Stimulated activated CD4-positive, alpha-beta T cell treated with anti-CD3 and anti-CD28 coated beads, Interleukin-2, amount 100 ng/mL, for 48 hours (primary cell): ENCODE measurements around the gene GCSAM.

Source experiments
- DNase-seq, 2 donors: peaks; one replicate each; pipeline ENCODE4 v3.0.0-alpha.2; 2020

GCSAM gene

DNA sequence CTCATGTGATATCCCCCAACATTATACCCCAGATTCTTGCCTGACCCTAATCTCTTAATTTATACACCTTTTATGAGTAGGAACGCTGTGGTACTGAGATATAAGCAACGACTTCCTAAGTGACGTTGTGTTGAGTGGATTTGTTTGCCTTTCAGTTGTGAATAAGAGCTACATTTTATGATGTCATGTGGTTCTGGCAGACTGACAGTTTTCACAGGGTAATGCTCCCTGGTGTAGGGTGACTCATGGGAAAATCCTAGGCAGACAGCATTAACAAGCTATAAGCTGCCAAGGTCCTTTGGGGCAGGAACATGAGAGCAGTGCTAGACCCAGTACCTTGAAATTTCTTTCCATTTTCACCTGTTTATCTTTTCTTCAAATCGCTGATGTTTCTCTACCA, 35.7 kb downstream of the GCSAM start:
- no peak for DNase-seq

DNA sequence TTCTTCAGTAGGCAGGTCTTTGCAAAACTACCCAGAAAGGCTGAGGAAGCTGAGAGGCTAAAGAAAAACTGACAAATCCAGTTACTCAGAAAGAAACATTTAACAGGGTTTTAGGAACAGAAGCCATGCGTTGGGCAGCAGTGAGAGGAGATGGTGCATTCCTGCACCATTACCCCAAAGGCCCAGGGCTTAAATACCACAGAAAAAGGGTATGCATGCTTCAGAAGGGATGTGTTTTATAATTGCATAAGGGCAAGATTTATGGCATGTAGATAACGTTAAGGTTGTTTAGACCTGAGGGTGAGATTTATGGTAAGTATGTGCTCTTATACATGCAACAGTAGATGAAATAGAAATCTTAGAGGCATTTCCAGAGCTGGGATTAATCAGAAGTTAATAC, 36.9 kb downstream of the GCSAM start:
- DNase-seq: no peak

DNA sequence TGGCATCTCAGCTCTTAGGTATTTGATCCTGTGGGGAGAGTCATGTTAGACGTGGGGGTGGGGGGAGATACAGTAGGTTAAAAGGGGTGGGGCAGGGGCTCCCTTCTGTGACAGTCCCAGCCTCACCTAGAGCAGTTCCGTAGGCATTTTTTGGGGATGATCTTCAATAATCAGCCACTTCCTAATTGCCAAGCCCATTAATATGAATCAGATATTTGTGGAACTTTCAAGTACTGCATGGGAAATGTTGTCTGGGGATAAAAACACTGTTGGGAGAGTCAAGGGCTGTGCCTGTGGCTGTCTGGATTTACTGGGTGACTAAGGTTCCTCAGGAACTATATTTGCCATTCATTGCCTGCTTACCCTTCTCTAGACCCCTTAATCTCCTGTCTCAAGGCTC, 37.3 kb downstream of the GCSAM start:
- DNase-seq: no peak

DNA sequence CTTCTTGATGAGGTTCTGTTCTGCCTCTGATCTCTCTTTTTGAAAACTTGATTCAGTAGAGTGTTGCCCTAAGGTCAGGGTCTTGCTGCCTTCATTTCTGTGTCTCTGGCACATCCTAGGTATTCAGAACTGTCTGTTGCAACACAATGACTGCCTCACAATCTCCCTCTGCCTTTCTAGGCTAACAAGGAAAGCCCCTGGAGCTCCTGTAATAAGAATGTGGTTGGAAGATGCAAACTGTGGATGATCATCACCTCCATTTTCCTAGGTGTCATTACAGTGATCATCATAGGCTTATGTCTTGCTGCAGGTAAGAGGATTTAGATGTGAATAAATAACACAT, 39.9 kb downstream of the GCSAM start:
- DNase-seq: no peak

DNA sequence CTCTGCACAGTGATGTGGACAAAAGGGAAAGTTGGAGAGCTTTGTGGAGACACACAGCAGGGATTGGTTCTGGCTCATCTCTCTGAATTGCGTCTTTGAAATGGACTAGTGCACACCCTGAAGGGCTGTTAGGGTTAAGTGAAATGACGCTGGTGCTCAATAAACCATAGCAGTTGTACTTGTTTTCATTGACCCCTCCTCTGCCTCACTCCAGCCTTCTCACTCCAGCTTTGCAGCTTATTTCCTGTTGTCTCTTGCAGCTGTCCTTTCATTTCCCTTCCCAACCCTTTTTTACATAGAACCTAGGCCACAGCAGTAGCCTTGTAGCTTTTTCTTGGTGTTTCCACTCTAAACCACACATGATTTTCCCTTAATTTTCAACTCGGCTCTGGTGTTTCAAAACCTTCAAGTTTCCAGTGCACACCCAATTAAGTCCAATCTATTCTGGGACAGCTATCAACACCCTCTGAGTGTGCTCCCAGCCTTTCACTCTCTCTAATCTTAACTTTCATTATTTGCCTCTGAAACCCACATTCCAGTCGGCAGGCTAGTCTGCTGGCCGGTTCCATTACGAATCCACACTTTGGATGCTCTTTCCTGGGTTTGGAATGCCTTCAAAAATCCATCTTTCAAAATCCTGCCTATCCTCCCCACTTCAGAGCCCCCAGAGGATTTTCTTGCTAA, 40.4 kb downstream of the GCSAM start:
- no peak for DNase-seq

DNA sequence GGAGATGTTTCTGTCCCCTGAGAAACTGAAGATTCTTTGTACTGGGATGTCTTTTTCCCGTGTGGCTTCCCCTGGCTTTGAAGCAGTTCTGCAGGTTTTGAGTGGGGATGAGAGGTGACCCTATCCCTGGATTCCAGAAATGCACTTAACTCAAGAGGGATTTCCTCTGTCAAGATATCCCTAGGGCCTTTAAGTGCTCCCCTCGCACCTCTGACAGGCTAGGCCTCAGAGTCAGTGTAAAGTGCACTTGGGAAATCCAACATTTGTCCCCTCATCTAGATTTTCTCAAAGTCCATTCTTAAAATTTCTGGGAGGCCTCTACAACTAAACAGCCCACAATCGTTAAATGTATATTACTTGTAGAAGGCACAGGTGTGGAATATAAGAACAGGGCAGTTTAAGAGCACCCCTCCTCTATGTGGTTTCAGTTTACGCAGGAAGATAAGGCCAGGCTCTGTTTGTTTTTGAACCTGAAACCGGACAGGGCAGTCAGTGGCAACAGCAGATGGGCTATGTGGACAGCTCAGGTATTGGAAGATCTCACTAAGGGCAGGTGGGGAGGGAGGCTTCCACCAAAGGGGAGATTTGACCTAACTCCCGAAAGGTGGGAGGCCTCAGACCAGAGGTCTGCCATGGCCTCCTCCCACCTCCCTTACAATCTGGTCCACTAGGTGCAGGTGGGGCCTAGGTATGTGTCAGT, 42.0 kb downstream of the GCSAM start:
- DNase-seq: no peak

DNA sequence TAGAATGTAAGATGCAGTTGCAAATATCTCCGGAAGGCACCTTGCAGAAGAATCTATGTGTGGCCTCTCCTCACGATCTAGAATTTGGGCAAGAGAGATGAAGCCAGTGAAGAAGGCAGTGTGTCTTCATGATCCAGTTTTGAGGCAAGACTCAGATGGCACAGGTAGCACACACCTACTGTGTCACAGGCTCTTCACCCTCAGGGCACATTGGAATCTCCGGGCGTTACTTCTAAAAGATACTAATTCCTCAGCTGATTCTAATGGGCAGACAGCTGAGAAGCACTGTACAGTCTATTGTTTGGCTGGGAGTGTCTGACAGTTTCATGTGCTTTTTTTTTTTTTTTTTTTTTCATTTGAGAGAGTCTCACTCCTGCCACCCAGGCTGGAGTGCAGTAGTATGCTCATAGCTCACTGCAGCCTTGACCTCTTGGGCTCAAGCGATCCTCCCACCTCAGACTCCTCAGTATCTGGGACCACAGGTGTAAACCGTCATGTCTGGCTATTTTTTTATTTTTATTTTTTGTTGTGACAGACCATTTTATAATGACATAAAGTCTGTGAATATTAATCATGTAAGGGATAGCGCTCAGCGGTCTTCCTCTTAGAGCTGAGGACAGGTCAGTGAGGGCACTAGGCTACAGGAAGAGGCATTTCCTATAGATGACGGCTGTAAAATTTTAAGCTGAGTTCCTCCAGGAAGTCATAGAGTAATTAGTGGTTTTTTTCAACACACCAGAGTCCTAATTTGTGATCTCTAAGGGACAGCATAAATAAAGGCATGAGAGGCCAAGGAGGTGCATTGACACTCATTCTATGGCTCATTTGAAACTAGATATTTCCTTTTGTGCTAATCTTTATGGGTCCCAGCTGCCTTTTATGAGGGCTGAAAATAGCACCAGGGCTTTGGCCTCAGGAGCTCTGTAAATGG, 42.8 kb downstream of the GCSAM start:
- no peak for DNase-seq

DNA sequence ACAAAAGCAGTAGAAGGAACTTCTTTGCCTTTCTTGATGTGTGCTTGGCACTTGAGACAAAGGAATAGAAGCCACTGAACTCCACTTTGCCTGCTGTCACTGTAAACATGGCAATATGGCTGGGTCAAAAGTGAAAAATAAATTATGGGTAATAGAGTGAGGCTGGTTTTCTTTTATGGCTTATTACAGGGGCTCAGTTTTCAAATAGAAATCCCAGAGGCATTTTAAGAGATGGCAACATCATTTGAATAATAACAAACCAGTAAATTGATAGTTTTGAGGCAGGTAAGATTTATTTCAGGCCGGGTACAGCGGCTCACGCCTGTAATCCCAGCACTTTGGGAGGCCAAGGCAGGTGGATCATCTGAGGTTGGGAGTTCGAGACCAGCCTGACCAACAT, 44.1 kb downstream of the GCSAM start:
- DNase-seq: no peak

DNA sequence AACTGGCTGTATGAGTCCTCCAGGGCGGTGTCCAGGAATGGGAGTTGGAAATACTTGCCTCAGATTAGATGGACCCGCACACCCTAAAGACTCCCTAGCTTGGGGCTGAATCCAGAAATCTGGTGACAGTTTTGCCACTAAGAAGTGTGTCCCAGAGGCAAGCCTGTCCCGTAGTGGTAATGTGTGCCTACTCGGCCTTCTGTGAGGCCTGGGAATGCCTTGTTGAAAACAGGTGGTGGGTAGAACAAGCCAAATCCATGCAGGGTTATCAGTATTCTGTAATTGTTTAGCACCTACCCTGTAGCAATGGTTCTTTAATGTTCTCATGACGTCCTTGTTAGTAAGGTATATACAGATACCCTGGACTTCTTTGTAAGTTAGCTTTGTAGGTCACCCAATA, 45.3 kb downstream of the GCSAM start:
- no peak for DNase-seq

DNA sequence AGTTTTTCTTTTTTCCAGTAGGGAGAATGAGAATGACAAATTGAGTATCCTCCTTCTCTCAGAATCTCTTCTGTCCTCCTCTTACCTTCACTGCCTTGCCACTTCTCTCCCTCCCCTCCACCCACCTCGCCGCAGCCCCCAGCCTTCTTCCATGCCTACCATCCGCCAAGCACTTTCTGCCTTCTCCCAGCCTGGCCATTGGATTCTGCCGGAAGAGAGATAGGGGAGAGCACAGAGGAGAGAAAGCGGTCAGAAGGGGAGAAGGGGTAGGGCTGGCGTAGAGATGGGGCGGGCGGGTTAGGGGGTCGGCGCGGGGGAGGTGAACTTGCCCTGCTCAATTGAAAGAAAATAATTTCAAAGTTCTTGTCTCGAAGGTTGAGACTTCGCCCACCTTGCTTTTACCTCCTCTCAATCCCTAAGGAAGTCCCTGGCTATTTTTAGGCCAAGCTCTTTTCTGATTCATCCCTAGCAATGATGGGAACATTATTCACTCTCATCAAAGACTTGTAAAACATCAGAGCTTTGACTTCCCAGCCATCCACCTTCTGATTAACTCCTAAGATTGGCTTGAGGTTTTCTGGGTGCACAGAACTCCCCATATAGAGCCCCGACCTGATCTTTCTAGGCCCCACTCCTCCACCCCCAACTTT, 46.0 kb downstream of the GCSAM start:
- no peak for DNase-seq

DNA sequence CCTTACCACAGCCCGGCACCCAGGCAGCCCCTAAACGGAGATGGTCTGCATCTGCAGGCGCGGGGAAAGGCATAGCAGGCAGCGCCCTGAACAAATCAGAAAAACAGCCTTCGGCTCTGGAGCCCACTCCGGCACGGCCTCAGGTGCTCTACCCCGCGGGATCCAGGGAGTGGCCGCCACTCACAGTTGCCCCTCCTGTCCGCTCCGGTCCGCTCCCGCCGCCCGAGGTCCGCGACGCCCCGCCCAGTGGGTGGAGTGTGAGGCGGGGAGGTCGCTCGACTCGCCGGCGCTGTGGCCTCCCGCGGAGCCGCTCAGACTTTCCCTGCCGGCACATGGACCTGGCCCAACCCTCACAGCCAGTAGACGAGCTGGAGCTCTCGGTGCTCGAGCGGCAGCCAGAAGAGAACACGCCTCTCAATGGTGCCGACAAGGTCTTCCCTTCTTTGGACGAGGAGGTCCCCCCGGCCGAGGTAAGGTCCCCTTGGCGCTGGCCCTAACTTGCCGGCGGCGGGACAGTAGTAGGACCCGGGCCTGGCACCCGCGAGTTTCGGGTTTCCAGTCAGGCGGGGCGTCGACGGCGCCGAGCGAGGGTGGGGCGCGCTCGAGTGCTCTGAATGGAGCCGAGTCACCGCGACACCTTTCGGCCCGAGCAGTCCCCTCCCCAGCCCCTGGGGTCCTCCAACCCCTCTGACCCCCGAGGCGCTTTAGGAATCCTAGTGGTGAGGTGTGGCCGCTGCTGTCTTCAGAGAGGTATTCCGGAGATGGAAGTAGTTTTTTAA, 46.8 kb downstream of the GCSAM start, which contains the start of gene C3orf52:
Gene C3orf52, plus strand, starts transcription at position 314 of the 779 bp plus-strand sequence. Its CDS starts 19 bp downstream, at position 333.
- peak; percentile 40 to 54 for DNase-seq

DNA sequence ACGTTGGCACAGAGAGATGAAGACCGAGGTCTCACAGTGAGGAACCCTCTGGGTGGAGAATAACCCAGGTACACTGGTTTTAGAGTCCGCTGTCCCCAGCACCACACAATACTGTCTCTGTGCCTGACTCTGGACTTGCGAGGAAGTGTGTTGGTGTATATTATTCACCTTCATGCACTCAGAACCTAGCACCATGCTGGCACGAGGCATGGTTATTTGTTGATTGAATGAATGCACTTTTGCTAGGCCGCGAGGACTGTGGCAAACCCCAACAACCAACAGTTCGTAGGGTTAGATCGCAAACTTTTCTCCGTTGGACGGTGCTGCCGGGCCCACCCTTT, 47.3 kb downstream of the GCSAM start:
- DNase-seq: no peak

DNA sequence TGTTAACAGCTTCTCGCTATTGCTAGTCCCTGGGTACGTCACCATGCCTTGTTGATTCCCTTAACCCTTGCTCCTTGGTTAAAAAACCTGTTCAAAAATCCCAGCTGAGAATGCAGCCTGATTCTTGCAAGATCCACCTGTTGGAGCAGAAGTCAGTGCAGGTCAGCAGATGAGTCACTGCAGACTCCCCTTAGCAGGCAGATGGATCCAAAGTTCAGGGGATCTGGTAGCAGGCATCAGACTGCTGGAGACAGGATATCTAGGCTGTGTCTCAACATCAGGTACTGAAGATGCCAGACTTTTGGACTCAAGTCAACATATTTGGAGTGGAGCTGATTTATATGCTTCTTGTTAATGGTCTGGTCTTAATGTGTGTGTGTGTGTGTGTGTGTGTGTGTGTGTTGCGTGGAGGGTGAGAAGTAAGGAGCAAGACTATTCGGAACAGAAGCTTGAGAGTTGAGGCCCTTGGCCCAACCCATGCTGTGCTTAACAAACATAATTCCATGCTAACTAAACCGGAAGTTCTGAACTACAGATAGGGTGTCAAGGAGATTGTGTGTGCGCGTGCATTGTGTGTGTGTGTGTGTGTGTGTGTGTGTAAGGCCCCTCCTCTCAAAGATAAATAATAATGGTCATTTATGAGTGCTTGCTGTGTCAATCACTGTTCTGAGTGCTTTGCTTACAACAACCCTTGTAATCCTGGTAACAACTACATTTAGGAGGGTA, 47.9 kb downstream of the GCSAM start:
- DNase-seq: no peak

DNA sequence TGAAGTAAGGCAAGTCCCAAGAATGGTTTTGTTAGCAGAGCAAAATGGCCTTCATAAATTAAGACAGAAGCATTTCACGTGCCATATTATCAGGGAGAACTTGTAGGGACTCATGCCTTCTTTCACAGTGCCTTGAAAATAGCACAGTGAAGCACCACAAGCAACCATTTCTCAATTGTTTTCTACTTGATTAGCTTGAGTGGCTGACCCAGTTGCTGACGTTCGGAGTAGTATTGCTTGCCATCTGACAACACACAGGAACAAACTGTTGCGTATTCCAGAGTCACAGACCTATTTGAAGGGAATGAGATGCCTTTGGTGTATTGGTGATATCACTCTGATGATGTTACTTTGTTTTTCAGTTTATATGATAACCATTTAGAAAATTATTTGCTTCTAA, 49.8 kb downstream of the GCSAM start:
- DNase-seq: no peak

DNA sequence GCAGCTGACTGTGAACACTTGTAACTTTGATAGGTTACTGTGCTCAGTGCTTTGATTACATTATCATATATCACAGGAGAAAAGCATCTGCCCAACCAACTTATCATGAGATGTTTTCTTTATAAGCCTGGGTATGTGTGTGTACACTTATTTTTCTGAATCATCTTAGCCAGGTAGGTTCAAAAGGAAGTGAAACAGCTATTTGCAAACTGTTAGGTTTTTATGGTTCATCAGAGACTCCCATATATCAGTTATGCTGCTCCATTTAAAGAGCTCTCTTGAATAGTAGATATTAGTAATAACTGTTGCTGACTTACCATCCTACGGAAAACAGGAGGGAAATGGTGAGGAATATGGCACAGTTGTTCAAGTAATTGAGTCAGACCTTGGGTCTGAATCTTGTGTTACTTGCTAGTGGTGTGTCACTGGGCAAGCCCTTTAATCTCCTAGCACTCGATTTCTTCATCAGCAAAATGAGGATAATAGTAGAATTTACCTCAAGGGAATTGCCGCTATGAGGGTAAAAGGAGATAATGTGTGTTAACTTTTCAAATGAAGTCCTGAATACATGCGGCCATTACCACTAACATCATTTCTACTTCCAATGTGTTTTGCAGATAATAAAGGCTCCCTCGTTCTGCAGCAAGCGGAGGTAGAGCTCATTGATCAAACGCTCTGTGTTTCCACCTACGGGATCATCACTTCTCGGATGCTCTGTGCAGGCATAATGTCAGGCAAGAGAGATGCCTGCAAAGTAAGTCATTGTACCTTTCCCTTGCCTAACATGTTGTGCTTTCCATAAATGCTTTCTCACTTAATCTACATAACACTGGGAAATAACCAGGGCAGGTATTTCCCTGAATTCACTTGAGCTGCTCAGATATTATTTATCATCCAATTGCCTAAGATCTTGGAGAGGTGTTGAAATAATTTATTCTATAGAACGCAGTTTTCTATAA, 54.6 kb downstream of the GCSAM start:
- DNase-seq: no peak

DNA sequence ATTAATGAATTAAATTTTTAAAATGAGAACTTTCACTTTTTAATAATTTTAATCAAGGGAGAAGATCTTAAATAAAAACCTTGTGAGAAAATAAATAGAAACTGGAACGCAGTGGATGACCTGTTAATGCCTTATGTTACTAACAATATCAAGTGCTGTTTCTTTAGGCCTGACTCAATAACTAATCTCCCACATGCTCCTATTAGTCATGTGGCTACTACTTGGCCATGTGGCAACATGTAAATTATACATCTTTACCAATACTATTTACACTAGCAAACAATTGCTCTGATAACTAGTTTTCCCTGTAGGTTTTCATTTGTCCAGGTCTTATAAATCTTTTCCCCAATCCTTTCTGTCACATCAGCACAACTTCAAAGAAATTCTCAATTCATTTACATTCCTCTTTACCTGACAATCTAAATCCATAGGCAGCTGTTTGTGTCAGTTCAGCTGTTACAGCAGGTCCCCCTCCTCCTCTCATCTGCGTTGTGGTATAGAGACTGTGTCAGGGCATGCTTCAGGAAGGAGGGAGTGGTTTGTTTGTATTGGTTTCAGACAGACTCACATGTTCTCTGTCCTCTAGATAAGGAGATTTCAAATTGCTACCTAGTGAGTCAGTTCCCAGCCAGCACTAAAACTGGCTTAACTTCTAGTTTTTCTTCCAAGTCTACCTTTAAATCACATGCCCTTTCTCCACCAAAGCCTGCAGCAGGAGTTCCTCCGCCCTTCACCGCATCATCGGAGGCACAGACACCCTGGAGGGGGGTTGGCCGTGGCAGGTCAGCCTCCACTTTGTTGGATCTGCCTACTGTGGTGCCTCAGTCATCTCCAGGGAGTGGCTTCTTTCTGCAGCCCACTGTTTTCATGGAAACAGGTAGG, 58.2 kb downstream of the GCSAM start:
- DNase-seq: peak in 1 of 2 donors; percentile 14

DNA sequence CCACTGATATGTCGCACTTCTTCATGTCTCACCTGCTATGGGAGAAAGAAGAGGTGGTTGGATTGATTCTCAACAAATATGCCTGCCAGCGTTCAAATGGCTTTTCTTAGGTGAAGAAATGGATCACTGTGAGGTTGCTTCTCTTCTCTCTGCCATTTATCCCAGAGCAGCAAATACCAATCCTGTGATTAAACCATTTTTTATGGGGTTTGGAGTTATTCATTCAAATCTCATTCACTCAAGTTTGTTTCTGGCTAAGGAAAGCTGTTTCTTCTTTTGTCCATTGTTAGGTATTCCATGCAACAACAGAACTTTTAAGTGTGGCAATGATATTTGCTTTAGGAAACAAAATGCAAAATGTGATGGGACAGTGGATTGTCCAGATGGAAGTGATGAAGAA, 59.0 kb downstream of the GCSAM start:
- DNase-seq: no peak

DNA sequence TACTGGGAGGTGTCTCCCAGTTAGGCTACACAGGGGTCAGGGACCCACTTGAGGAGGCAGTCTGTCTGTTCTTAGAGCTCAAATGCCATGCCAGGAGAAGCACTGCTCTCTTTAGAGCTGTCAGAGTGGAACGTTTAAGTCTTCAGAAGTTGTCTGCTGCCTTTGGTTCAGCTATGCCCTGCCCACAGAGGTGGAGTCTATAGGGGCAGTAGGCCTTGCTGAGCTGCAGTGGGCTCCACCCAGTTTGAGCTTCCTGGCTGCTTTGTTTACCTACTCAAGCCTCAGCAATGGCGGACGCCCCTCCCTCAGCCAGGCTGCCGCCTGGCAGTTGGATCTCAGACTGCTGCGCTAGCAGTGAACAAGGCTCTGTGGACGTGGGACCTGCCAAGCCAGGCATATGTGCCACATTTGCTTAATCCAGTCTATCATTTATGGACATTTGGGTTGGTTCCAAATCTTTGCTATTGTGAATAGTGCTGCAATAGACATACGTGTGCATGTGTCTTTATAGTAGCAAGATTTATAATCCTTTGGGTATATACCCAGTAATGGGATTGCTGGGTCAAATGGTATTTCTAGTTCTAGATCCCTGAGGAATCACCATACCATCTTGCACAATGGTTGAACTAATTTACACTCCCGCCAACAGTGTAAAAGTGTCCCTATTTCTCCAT, 60.5 kb downstream of the GCSAM start:
- DNase-seq: peak in 1 of 2 donors; percentile 46
